DMS114 treated with DMSO at 0.1 percent for 48 hours (cell line): ENCODE data around the gene CCDC57.
A peak's percentile ranks its signal among the peaks of the same experiment; 100 is the strongest.

Experiments
- DNase-seq: peaks from one replicate; lab custom pipeline; 2025; ENCODE audit not compliant: unreplicated experiment; lab: John Stamatoyannopoulos, UW

CCDC57 gene

GRCh38 chr17:82108961-82109475 lies 103.6 kb downstream of the CCDC57 start:
- DNase-seq: no peak

GRCh38 chr17:82108496-82108945 lies 104.1 kb downstream of the CCDC57 start:
- no peak for DNase-seq

GRCh38 chr17:82108038-82108437 lies 104.6 kb downstream of the CCDC57 start:
- DNase-seq: no peak

- DNase-seq: peak; percentile 13
Measured at GRCh38 chr17:82107341-82107860, 105.2 kb downstream of the CCDC57 start.

- no peak for DNase-seq
Measured at GRCh38 chr17:82106688-82107305, 105.8 kb downstream of the CCDC57 start.

GRCh38 chr17:82105882-82106687 lies 106.6 kb downstream of the CCDC57 start:
- DNase-seq: peak; percentile 28

GRCh38 chr17:82105417-82105881 lies 107.2 kb downstream of the CCDC57 start:
- DNase-seq: no peak

- DNase-seq: no peak
Measured at GRCh38 chr17:82104797-82105416, 107.7 kb downstream of the CCDC57 start.

GRCh38 chr17:82103553-82104451 lies 108.8 kb downstream of the CCDC57 start:
- DNase-seq: no peak

GRCh38 chr17:82101767-82102679 lies 110.6 kb downstream of the CCDC57 start:
- no peak for DNase-seq

- DNase-seq: no peak
Measured at GRCh38 chr17:82101301-82101715, 111.3 kb downstream of the CCDC57 start.

GRCh38 chr17:82100502-82101298 lies 111.9 kb downstream of the CCDC57 start:
- DNase-seq: no peak

- DNase-seq: no peak
Measured at GRCh38 chr17:82098939-82099763, 113.5 kb downstream of the CCDC57 start.

- peak; percentile 70 for DNase-seq
Measured at GRCh38 chr17:82098169-82098938, 114.3 kb downstream of the CCDC57 start, which contains the start of gene FASN. FASN (minus strand) TSS chr17:82098236; CDS start chr17:82096445, 1,791 bp downstream.

GRCh38 chr17:82097919-82098168 lies 114.8 kb downstream of the CCDC57 start:
- no peak for DNase-seq

- DNase-seq: no peak
Measured at GRCh38 chr17:82097184-82097918, 115.3 kb downstream of the CCDC57 start.
